Stimulated activated CD8-positive, alpha-beta memory T cell treated with anti-CD3 and anti-CD28 coated beads, Interleukin-7, amount 100 ng/mL, for 4 hours (primary cell): Measurements from ENCODE around the gene SMAP2.
"Not testable (repeated sequence)": the region's sequence is repeated elsewhere in the genome, so short reads cannot be mapped to it uniquely, and the experiment has no call there.

Experiments used
- DNase-seq, 2 donors: peaks; one replicate each; pipeline ENCODE4 v3.0.0-alpha.2; 2020; ENCODE audit warnings: low read depth in 2 of 2

SMAP2 gene

DNA sequence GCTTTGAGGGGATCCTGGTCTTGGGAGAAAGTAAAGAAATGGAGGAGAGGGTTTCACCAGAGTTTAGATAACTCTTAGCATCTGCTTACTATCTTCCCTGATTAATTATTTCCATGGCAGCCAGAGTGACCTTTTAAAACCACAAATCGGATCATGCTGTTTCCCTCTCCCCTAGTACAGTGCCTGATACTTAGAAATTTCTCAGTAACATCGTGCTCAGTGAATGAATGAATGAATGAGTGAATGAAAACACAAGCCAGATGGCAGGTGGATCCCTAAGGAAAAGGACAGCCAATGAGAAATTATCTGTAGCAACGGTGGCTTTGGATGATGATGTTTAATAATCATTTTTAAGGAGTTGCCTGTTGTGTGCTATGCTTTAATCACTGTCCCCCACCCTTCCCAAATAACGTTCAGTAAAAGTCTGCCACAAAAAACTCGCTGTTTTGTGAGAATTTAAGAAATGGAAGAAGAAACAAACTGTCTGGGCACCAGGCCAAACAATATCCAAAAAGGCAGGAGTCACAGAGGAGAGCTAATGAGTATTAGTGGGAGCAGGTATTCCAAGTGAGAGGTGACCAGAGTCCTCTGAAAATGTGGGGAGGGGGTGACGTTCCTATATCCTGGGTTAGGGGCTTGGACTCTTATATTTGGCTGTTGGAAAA lies 737 bp upstream of the SMAP2 start:
- no peak for DNase-seq

DNA sequence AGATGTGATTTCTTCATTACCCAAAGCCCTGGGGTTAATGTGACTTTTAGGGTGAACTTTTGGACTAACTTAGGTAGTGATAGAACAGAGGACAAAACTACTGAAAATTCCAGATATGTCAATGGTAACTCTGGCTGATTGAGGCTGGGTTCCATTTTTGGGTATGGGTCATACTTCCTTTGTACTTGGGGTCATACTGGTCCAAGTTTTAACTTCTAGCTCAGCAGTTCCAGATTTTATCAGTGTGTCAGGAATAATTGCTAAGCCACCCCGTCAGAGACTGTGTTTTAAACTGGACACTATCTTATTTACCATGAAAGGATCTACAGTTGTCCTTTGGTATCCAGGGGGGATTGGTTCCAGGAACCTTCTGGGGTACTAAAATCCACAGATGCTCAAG lies 4.0 kb downstream of the SMAP2 start:
- no peak for DNase-seq

DNA sequence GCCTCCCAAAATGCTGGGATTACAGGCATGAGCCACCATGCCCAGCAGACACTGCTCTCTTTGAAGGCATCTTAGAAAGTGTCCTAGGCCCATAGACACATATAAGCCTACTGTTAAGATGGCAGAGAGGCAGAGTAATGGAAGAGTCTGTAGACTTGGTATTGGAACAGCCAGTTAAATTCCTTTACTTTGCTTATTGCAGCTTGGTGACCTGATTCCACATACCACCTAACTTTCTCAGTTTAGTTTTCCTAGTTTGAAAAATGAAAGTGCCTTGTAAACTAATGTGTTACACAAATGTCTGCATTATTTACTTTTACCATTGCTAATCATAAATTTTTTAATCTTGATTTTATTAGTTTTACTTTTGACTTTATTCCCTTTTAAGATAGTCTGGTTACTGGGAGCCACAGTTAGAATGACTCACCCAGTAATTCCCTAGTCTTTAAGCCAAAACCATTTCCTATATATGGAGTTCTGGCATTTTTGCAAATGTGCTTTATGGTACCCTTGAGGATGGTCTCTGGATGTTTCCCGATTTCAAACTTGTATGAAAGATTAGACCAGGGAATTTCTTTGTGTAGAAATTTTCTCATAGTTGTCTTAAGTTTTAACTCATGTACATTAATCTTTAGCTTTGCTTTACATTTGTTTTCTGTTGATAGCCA lies 6.4 kb downstream of the SMAP2 start:
- no peak for DNase-seq

DNA sequence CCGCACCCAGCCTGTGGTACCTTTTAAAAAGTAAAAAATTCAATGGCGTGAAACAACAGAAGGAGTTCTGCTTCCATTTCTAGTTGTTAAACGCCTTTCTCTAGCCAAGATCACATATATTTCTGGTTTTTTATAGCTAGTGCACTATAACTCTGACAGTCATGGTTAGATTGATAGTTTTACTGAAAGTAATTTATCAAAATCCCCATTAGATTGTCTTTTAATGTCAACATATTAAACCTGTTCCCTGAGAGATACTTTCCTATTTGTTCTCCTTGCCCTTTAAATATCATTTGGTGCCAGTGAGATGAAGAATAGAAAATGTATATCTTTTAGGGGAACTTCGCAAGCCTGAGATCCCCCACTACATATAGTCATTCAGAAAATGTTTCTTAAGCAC lies 7.3 kb downstream of the SMAP2 start:
- DNase-seq = no peak

DNA sequence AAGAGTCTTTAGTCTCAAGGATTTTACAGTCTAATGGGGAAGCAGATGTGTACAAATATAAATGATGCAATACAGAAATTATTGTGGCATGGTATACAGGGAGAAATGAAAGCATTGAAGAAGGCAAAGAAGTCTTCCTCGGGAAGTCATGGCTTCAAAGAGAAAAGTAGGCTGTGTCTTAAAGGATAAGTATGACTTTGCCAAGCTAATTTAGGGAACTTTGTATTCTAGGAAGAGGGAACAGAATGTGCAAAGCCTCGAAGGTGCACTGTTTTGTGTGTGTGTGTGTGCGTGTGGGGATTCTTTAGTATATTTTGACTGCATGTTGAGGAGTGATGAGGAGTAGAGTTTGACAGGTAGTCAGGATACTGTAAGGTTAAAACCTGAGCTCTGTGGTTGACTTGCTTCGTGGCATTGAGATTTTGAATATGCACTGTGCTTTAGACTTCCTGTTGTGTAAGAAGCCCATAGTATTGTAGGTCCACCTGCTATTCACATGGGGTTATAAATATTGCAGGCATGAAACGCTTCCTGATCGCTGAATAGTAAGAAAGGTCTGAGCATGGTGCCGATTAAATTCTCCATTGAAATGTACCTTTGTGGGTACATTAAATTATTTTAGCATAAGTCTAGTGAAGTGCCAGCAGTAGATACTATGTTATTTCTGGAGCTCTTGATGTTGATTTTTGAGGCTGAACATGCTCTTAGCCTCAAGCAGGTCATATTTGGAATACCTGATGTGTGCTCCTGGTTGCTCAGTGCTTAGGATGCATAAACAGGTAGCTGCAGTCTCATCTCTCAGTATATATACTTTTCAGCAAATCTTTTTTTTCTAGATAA lies 8.0 kb downstream of the SMAP2 start:
- no peak for DNase-seq

DNA sequence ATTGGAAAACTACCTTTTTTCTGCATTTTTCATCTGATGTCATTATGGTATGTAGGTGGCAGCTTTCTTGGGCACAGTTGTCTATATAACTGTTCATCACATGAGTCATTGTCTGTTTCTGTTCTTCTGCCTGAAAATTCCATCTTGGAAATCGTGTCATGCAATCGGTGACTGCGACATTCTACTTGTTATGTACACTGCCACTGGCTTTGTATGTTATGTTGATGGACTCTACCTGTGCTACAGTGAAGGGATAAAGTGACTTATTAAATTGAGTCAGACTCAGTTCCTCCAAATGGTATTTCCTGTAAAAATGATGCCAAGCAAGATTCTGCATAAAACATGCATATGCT lies 8.6 kb downstream of the SMAP2 start:
- no peak for DNase-seq

DNA sequence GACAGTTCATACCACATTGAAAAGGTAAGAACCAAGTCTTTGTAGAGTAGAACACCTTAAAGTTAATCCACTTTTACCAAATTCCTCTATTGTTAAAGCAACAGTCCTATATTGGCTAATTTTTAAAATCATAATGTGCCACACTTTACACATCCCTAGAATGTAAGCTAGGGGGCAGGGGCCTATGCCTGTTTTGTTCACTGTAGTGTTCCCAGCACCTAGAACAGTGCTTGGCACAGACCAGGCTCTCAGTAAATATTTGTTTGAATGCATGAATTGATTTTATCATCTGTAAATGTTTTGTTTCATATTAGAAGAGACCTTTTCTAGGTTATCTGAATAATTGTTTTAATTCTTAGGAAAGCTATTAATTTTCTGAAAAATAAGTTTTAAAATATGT lies 9.1 kb downstream of the SMAP2 start:
- DNase-seq = no peak

DNA sequence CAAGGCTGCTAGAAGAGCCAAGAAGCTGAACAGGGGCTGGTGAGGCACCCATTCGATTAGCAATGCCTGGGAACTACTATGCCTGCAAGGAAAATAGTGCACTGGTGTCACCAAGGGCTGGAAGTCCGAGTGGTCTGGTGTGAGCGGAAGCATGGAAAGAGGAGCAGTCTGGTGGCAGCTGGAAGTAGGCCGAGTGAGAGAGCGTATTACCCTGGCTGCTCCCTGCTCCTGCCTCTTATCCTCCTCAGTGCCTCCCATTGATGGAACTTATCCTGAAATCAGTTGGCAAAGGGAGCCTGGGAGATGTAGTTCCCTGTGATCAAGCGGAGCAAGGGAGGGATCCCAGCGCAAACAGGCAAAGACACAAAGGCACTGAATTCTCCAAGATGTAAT lies 9.6 kb downstream of the SMAP2 start:
- DNase-seq = no peak

DNA sequence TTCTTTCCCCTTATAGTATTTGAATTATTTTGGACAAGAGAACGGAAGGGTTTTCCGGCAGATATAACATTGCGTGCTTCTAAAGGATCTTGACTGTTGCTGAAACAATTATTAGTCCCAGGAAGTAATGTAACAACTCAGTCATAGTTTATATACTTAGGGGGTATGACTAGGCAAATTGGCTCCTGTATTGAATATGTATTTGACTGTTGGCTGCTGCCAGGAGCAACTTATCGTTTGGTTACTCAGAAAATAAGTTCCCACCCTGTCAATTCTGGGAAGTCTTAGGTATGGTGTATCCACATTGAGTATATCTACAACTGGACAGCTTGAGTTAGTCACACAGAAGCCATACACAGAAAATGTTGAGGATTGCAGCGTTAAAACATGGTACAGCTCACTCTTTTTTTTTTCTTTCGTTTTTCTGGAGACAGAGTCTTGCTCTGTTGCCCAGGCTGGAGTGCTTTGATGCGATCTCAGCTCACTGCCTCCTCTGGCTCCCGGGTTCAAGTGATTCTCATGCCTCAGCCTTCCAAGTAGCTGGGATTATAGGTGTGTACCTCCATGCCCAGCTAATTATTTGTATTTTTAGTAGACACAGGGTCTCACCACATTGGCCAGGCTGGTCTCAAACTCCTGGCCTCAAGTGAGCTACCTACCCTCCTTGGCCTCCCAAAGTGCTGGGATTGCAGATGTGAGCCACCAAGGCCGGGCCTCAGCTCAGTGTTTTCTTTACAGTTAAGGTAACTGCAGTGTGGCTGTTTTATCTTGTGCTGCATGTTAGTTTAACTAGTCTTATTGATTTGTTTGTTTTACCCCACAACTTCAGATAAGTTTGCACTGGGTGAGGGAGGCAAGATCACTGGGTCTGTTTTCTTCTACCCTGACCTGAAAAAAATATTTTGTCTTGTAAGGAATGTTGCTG lies 10.2 kb downstream of the SMAP2 start:
- DNase-seq = no peak

DNA sequence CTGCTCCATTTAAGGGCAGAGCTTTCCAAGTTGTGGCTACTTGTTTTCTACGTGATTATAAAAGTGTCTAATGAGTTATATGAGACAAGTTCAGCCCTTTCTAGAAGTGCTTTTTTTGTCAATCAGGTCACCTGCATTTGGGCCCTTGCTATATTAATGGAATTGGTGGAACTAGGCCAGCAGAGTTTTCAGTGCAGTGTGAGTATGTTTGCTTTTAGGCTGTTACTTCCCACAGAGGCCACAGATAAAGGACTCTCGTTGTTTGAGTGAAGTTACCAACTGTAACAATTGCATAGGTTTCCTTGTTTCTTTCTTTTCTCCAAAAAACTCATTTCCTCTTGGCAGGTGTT lies 10.9 kb downstream of the SMAP2 start:
- DNase-seq = no peak

DNA sequence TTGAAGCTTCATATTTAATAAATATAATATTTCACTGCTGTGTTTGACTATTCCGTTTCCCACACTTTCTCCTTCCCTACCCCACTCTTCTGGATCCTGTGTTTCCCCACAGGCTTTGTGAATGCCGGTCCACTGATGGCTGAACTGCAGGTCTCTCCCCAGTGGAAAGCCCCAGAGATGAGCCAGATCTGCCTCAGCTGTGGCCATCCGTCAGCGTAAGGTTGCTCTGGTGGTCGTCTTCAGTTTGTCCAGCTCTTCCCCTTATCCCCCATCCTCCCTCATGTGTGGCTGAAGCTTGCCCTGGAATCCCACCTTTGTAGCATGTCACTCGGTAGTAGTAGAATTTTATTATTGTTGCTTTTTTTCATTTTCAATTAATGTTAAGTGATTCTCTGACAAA lies 11.4 kb downstream of the SMAP2 start:
- DNase-seq = no peak

DNA sequence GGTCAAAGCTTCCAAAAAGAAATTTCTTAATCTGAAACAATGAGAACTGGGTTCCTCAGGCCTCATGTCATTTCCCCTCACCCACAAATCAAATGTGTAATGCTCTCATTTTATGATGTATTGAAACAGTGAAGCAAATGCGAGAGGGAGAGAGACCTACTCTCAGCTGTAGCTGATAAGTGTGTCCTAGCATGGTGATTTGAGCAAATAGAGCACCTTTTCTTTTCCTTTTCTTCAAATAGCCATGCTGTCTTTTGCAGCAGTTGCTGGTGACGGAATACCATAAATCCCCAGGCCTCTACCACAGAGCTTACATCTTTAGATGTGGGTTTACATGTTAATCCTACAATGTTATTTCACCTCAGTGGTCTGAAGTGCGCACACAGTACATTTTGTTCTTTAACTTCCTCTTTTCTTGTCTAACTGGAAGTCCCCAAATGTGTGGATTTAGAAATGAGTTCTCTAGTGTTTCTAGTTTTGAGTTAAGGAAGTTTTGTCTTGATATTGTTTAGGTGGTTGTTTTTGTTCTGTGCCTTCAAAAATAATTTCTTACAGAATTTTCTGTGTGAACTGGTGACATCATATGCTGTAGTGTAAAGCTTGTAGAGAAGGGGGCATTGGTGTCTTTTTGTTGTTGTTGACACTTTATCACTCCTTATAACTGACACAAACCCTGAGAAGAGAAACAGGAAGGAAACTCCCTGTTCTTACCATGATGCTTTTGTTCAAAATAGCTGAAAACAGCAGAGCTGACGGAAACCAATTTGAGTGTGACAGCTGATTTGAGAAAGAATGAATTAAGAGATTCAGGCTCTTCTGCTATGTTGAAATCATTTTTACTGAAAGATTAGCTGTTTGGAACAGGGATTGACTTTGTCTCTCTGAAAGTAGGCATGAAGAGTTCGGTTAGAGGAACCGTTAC lies 12.2 kb downstream of the SMAP2 start:
- DNase-seq = peak in 1 of 2 donors; percentile 45

DNA sequence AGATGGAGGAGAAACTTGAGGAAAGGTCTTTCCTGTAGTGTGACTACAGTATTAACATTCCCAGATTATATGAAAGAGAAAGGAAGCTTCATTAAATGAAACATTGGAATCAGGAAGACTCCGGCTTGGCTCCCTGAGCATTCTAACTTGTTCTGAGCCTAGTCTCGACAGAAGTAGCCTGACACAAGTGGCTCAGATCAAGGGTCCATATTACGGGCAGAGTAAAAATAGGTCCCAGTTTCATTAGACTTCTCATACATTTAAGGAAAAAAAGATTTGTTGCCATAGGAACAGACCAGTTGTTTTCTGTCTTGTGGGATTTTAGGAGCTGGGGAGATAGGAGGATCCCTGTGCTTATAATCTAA lies 12.8 kb downstream of the SMAP2 start:
- DNase-seq = no peak

DNA sequence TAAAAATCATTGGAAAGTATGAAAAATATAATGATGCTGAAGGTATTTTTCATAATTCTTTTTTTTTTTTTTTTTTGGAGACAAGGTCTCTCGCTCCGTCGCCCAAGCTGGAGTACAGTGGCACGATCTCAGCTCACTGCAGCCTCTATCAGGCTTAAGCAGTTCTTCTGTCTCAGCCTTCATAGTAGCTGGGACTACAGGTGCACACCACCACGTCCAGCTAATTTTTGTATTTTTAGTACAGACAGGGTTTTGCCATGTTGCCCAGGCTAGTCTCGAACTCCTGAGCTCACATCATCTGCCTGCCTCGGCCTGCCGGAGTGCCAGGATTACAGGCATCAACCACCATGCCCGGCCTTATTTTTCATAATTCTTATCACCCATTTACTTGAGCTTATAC lies 13.3 kb downstream of the SMAP2 start:
- DNase-seq = no peak

DNA sequence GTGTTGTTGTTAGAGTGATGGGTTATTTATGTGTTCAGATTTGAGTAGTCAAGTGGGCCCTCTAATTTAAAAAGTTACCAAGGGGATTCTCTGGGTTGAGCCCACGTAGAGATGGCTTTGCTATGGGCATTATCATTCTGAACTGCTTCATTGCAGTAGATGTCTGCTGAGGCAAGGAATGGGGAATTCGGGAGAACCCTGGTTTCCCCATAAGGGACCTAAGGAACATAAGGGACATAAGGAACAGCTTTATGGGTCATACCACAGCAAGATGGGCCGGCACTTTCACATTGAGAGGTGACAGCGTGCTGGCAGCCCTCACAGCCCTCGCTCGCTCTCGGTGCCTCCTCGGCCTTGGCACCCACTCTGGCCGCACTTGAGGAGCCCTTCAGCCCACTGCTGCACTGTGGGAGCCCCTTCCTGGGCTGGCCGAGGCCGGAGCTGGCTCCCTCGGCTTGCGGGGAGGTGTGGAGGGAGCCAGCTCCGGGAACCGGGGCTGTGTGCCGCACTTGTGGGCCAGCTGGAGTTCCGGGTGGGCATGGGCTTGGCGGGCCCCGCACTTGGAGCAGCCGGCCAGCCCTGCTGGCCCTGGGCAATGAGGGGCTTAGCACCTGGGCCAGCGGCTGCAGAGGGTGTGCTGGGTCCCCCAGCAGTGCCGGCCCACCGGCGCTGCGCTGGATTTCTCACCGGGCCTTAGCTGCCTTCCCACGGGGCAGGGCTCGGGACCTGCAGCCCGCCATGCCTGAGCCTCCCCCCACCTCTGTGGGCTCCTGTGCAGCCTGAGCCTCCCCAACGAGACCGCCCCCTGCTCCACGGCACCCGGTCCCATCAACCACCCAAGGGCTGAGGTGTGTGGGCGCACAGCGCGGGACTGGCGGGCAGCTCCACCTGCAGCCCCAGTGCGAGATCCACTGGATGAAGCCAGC lies 14.1 kb downstream of the SMAP2 start:
- DNase-seq = not testable (repeated sequence)

DNA sequence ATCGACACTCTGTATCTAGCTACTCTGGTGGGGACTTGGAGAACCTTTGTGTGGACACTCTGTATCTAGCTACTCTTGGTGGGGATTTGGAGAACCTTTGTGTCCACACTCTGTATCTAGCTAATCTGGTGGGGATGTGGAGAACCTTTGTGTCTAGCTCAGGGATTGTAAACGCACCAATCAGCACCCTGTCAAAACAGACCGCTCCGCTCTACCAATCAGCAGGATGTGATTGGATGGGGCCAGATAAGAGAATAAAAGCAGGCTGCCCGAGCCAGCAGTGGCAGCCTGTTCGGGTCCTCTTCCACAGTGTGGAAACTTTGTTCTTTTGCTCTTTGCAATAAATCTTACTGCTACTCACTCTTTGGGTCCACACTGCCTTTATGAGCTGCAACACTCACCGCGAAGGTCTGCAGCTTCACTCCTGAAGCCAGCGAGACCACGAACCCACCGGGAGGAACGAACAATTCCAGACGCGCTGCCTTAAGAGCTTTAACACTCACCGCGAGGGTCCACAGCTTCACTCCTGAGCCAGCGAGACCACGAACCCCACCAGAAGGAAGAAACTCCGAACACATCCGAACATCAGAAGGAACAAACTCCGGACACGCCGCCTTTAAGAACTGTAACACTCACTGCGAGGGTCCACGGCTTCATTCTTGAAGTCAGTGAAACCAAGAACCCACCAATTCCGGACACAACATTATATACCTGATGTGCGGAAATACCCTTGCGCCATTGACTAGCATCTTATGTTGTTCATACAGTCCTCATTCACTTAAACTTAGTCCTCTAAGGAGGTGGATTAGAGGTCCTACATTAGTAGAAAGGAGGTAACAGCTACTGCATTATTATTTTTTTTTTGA lies 15.2 kb downstream of the SMAP2 start:
- DNase-seq = not testable (repeated sequence)

DNA sequence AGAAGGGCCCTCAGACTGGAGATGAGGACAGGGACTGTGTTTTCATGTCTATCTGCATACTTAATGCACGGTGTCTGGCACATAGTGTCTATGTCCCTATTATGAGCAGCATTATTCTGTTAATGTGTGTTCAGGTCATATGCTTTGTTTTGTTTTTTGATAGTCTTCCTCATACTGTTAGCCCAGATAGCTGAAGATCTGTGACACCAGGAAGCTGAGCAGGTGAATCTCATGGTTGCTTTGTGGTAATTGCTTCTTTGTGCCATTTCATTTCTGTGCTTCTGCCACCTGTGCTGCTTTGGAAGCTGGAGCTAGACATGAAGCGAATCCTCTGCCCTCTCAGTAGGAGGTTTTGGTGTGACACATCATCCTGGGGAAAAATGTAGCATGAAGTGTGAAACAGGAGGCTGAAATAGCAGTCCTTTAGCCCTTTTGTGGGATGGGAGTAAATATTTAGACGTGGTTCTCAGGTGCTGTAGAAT lies 15.8 kb downstream of the SMAP2 start:
- no peak for DNase-seq

DNA sequence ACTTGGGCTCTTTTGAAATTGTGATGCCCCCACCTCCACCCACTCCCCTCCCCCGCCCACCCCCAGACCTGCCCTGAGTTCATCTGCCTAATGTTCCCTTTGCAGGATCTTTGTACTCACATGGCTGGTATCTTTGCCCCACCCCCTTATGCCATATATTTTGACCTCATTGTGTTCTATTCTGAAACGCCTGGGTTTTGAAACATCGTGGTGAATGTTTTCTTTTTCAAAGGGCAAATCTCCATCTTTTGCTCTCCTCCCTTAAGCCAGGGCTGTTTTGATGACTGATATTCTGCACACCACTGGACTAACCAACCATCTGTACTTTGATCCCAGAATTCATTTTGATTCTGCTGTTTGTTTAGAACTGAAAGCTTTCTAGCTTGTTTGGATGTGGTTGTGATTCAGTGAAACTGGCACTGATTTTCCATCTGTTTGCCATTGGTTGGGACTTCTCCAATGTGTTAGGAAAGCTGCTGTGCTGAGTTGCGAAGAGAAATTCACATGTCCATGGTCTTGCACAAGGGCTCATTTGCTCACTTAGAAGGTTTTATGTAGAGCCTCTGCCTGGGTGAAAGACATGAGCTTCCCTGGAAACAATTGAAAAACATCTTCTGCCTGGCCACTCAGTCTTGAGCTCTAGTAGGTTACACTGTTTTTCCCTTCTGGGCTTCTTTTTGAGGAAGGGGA lies 16.5 kb downstream of the SMAP2 start:
- no peak for DNase-seq
